ENCODE measurements around the gene SLC35B2.
"Not testable (repeated sequence)": the region's sequence is repeated elsewhere in the genome, so short reads cannot be mapped to it uniquely, and the experiment has no call there.

SLC35B2 gene

GRCh38 chr6:44235891-44236516 is 21.3 kb downstream of the SLC35B2 start:
- DNase-seq (ENCODE audit: extremely low read depth in 1 of 2, low read depth in 1 of 2) = no peak

GRCh38 chr6:44235269-44235668 is 22.1 kb downstream of the SLC35B2 start:
- no peak for DNase-seq (ENCODE audit: extremely low read depth in 1 of 2, low read depth in 1 of 2)

- no peak for DNase-seq (ENCODE audit: extremely low read depth in 1 of 2, low read depth in 1 of 2)
Measured at GRCh38 chr6:44234101-44235025, 23.0 kb downstream of the SLC35B2 start.

GRCh38 chr6:44233567-44234100 is 23.7 kb downstream of the SLC35B2 start:
- DNase-seq (ENCODE audit: extremely low read depth in 1 of 2, low read depth in 1 of 2) = no peak

- DNase-seq (ENCODE audit: extremely low read depth in 1 of 2, low read depth in 1 of 2) = no peak
Measured at GRCh38 chr6:44232676-44233566, 24.4 kb downstream of the SLC35B2 start.

- not testable (repeated sequence) for DNase-seq (ENCODE audit: extremely low read depth in 1 of 2, low read depth in 1 of 2)
Measured at GRCh38 chr6:44231426-44231825, 25.9 kb downstream of the SLC35B2 start.

- no peak for DNase-seq (ENCODE audit: extremely low read depth in 1 of 2, low read depth in 1 of 2)
Measured at GRCh38 chr6:44230034-44230675, 27.2 kb downstream of the SLC35B2 start.

GRCh38 chr6:44229376-44230033 is 27.8 kb downstream of the SLC35B2 start:
- no peak for DNase-seq (ENCODE audit: extremely low read depth in 1 of 2, low read depth in 1 of 2)

GRCh38 chr6:44228836-44229235 is 28.5 kb downstream of the SLC35B2 start:
- no peak for DNase-seq (ENCODE audit: extremely low read depth in 1 of 2, low read depth in 1 of 2)

GRCh38 chr6:44228433-44228832 is 28.9 kb downstream of the SLC35B2 start:
- DNase-seq (ENCODE audit: extremely low read depth in 1 of 2, low read depth in 1 of 2) = no peak

GRCh38 chr6:44228031-44228430 is 29.3 kb downstream of the SLC35B2 start:
- no peak for DNase-seq (ENCODE audit: extremely low read depth in 1 of 2, low read depth in 1 of 2)

- no peak for DNase-seq (ENCODE audit: extremely low read depth in 1 of 2, low read depth in 1 of 2)
Measured at GRCh38 chr6:44227148-44227793, 30.1 kb downstream of the SLC35B2 start.

- DNase-seq (ENCODE audit: extremely low read depth in 1 of 2, low read depth in 1 of 2) = no peak
Measured at GRCh38 chr6:44226368-44227147, 30.8 kb downstream of the SLC35B2 start.

GRCh38 chr6:44225579-44226325 is 31.6 kb downstream of the SLC35B2 start:
- DNase-seq (ENCODE audit: extremely low read depth in 1 of 2, low read depth in 1 of 2) = no peak

GRCh38 chr6:44224965-44225305 is 32.4 kb downstream of the SLC35B2 start:
- DNase-seq (ENCODE audit: extremely low read depth in 1 of 2, low read depth in 1 of 2) = no peak

GRCh38 chr6:44224029-44224964 is 33.0 kb downstream of the SLC35B2 start:
- DNase-seq (ENCODE audit: extremely low read depth in 1 of 2, low read depth in 1 of 2) = no peak
